Gastrocnemius medialis (tissue), 4 donors: ENCODE measurements around the gene NDUFB7. TPM values are rescaled to one million over a fixed set of nuclear protein-coding genes. Genes with fewer than 3 reads are reported as not detected.
"Not testable (repeated sequence)": the region's sequence is repeated elsewhere in the genome, so short reads cannot be mapped to it uniquely, and the experiment has no call there.

Experiments used
- ATAC-seq, 2 donors: fragments of 150-250 bp; one replicate each; pipeline ENCODE4 v1.9.1; 2016
- DNase-seq, 2 donors: peaks; one replicate each; pipeline ENCODE4 v3.0.0-alpha.2; 2019
- H3K27ac ChIP-seq, 4 donors: fragments of 200-600 bp; sonication (generic); 1 replicate in 1 of 4; 2 replicates in 3 of 4; pipeline ENCODE4 v1.5.1; 2016 to 2018; ENCODE audit warnings: mild to moderate bottlenecking in 2 of 4, moderate library complexity in 1 of 4
- H3K27me3 ChIP-seq, 3 donors: fragments of 200-600 bp; sonication (generic) in 2 of 3; 1 replicate in 1 of 3; 2 replicates in 2 of 3; pipeline versions ENCODE4 v1.5.1 to v1.6.0; 2016 to 2019; ENCODE audit warnings: mild to moderate bottlenecking in 1 of 3, moderate library complexity in 1 of 3
- H3K36me3 ChIP-seq, 2 donors: fragments of 200-600 bp; sonication (generic) in 1 of 2; one replicate each; pipeline ENCODE4 v1.5.1; 2017 to 2018
- H3K4me1 ChIP-seq, 2 donors: fragments of 200-600 bp; sonication (generic) in 1 of 2; one replicate each; pipeline ENCODE4 v1.5.1; 2016 to 2017; ENCODE audit warnings: mild to moderate bottlenecking in 2 of 2
- H3K4me3 ChIP-seq, 4 donors: fragments of 200-600 bp; sonication (generic) in 3 of 4; 1 replicate in 1 of 4; 2 replicates in 3 of 4; pipeline ENCODE4 v1.5.1; 2016 to 2019; ENCODE audit warnings: mild to moderate bottlenecking in 2 of 4
- H3K9me3 ChIP-seq, 3 donors: fragments of 200-600 bp; sonication (generic) in 2 of 3; 1 replicate in 1 of 3; 2 replicates in 2 of 3; pipeline ENCODE4 v1.5.1; 2016 to 2019
- POLR2A ChIP-seq, 2 donors: fragments of 450-650 bp; IDR thresholded peaks; one replicate each; pipeline ENCODE4 v1.6.1; 2017; ENCODE audit warnings: antibody characterized with exemption in 2 of 2, mild to moderate bottlenecking in 2 of 2, moderate library complexity in 2 of 2
- in situ Hi-C, 4 donors: fragments of 200-750 bp; cut with MboI; loops; one replicate each; pipeline versions ENCODE4 v1.15.0 to v1.8.0; 2017; ENCODE audit warnings: low sequenced_read_pairs in 4 of 4
- intact Hi-C: fragments of 100-400 bp; cut with DNase I; formaldehyde crosslinking; loops from one replicate; pipeline ENCODE4 v1.15.1; 2023; ENCODE audit warnings: low total_unique reads
- total RNA-seq, 4 donors: library from RNA; depleted of rRNA; stranded (reverse); fragments of >200 nt; gene quantifications; one replicate each; pipeline versions ENCODE4 v1.1.0 to v1.2.3, GENCODE V29; 2016
- TF ChIP-seq, protein P1 (sequence below), 5 experiments: fragments of 450-650 bp in 3 of 5; fragments of 200-600 bp in 2 of 5; sonication (generic) in 2 of 5; IDR thresholded peaks in 4 of 5; conservative IDR thresholded peaks in 1 of 5; 1 replicate in 4 of 5; 2 replicates in 1 of 5; pipeline ENCODE4 v1.5.1; 2016 to 2019; ENCODE audit warnings: antibody characterized with exemption in 5 of 5, mild to moderate bottlenecking in 3 of 5, moderate library complexity in 3 of 5

Gene NDUFB7
- total RNA-seq, 4 donors from 2014 or later, result 344 to 756 (median 532) TPM

DNA sequence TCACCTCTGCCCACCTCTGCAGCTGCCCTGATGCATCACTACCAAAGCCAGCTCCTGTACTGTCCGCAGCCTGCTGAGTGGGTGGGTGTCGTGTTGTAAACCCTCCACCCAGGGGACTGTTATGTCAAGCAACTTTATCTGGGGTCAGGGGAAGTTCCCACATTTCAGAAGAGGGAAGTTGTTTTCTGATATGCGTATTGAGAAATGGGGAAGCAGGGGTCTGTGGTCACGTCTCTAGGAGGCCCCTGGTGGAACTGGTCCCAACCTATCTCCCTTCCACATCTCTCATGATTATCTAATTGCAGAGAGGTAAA is 42.2 kb upstream of the NDUFB7 start:
- ATAC-seq (no peak), DNase-seq (no peak)
- Histone ChIP-seq H3K4me1 (no peaks in the 10 kb centered on the region), H3K27me3 (no peaks in the 10 kb centered on the region), H3K4me3 (no peak overlapping the region), H3K27ac (no peak overlapping the region), H3K36me3 (no peaks in the 10 kb centered on the region), H3K9me3 (no peaks in the 10 kb centered on the region)
- intact Hi-C loops, result no loop called here
- TF ChIP-seq POLR2A (IDR thresholded peaks at IDR 0.05), result no peak
- TF ChIP-seq, protein P1, sequence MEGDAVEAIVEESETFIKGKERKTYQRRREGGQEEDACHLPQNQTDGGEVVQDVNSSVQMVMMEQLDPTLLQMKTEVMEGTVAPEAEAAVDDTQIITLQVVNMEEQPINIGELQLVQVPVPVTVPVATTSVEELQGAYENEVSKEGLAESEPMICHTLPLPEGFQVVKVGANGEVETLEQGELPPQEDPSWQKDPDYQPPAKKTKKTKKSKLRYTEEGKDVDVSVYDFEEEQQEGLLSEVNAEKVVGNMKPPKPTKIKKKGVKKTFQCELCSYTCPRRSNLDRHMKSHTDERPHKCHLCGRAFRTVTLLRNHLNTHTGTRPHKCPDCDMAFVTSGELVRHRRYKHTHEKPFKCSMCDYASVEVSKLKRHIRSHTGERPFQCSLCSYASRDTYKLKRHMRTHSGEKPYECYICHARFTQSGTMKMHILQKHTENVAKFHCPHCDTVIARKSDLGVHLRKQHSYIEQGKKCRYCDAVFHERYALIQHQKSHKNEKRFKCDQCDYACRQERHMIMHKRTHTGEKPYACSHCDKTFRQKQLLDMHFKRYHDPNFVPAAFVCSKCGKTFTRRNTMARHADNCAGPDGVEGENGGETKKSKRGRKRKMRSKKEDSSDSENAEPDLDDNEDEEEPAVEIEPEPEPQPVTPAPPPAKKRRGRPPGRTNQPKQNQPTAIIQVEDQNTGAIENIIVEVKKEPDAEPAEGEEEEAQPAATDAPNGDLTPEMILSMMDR (IDR thresholded peaks at IDR 0.05 in 4 of 5, conservative IDR thresholded peaks at IDR 0.05 in 1 of 5), result no peak
- in situ Hi-C loops, result no loop called here

DNA sequence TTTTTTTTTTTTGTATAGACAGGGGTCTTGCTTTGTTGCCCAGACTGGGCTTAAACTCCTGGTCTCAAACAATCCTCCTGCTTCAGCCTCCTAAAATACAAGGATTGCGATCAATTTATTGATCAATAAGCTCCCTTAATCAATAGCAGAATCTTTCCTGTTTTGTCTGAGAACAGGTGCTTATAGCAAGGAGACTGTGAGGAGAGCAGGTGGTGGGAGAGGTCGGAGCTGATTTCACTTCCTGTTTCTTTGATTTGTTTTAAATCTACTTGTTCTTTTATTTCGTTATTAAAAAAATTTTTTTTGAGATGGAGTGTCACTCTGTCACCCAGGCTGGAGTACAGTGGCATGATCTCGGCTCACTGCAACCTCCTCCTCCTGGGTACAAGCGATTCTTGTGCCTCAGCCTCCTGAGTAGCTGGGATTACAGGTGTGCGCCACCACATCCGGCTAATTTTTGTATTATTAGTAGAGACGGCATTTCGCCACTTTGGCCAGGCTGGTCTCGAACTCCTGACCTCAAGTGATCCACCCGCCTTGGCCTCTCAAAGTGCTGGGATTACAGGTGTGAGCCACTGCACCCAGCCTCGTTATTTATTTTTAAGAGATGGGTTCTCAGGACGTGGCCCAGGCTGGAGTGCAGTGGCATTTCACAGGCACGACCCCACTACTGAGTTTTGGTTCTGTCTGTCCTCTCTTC is 41.7 kb upstream of the NDUFB7 start:
- intact Hi-C loops, H3K27ac ChIP-seq, H3K4me3 ChIP-seq, H3K4me1 ChIP-seq, in situ Hi-C loops, H3K36me3 ChIP-seq, H3K9me3 ChIP-seq, DNase-seq, H3K27me3 ChIP-seq, ATAC-seq: not testable (repeated sequence)

DNA sequence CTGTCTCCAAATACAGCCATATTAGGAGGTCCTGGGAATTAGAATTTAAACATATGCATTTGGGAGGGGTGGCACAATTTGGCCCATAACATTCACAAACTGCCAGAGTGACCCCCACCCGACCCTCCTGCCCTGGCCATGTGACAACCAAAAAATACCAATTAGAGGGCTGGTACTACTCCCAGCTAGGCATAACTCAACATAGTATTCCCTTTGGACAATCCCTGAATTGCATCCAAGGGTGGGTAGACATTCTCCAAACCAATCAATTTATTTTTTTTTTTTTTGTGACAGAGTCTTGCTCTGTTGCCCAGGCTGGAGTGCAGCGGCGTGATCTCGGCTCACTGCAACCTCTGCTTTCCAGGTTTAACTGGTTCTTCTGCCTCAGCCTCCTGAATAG is 40.8 kb upstream of the NDUFB7 start:
- in situ Hi-C loops (no loop called here), intact Hi-C loops (no loop called here)
- no peaks in the 10 kb centered on the region for H3K27me3 ChIP-seq
- H3K36me3 ChIP-seq, result no peaks in the 10 kb centered on the region
- no peak overlapping the region for H3K27ac ChIP-seq
- no peak overlapping the region for H3K4me3 ChIP-seq
- ATAC-seq (no peak), DNase-seq (no peak)
- no peaks in the 10 kb centered on the region for H3K4me1 ChIP-seq
- TF ChIP-seq POLR2A (IDR thresholded peaks at IDR 0.05), result no peak
- TF ChIP-seq, protein P1 (IDR thresholded peaks at IDR 0.05 in 4 of 5, conservative IDR thresholded peaks at IDR 0.05 in 1 of 5), result no peak
- H3K9me3 ChIP-seq, result no peaks in the 10 kb centered on the region

DNA sequence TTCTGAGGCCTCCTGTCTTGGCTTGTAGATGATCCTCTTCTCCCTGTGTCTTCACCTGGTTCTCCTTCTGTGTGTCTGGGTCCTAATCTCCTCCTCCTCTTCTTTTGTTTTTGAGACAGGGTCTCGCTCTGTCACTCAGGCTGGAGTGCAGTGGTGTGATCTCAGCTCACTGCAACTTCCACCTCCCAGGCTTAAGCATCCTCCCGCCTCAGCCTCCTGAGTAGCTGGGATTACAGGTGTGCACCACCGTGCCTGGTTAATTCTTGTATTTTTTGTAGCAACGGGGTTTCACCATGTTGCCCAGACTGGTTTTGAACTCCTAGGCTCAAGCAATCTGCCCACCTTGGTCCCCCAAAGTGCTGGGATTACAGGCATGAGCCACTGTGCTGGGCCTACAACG is 40.4 kb upstream of the NDUFB7 start:
- H3K27me3 ChIP-seq, intact Hi-C loops, H3K4me3 ChIP-seq, H3K27ac ChIP-seq, H3K9me3 ChIP-seq, in situ Hi-C loops, H3K4me1 ChIP-seq, ATAC-seq, H3K36me3 ChIP-seq, DNase-seq: not testable (repeated sequence)

DNA sequence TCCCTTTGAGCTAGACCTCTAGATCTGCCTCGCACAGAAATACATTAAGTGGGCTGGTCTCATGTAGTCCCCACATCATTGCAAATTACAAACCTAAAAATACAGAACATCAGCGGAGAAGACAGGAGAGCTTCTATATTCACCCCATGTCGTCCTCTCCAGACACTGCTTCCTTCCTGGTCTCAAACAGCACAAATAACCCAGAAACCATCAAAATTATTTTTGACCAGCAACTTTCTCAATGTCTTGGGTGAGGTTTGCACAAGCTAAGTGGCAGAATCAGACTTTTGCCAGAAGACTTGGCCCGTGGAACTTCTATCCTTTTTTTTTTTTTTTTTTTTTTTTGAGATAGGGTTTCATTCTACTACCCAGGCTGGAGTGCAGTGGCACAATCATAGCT is 39.2 kb upstream of the NDUFB7 start:
- intact Hi-C loops (no loop called here), in situ Hi-C loops (no loop called here)

More for the DNA sequence above, 39.2 kb upstream of the NDUFB7 start:
- H3K4me1 ChIP-seq, result no peaks in the 10 kb centered on the region
- TF ChIP-seq, protein P1 (IDR thresholded peaks at IDR 0.05 in 4 of 5, conservative IDR thresholded peaks at IDR 0.05 in 1 of 5), result no peak
- TF ChIP-seq POLR2A (IDR thresholded peaks at IDR 0.05), result no peak
- H3K4me3 ChIP-seq, result no peak overlapping the region
- no peaks in the 10 kb centered on the region for H3K9me3 ChIP-seq
- H3K27ac ChIP-seq, result no peak overlapping the region
- no peak for ATAC-seq
- DNase-seq, result no peak
- no peaks in the 10 kb centered on the region for H3K27me3 ChIP-seq
- no peaks in the 10 kb centered on the region for H3K36me3 ChIP-seq
